OCI-LY1 (cell line): ENCODE results near the gene EIF6.

Experiments
- H2AFZ ChIP-seq: fragments of 200-600 bp; sonication (generic), shearing (Covaris generic); 2 replicates; pipeline ENCODE4 v1.6.0; 2014; ENCODE audit warnings: antibody characterized with exemption, mild to moderate bottlenecking, low read length
- H3F3A ChIP-seq: fragments of 200-600 bp; sonication (generic), shearing (Covaris generic); 2 replicates; pipeline ENCODE4 v1.6.0; 2014; ENCODE audit warnings: mild to moderate bottlenecking, antibody characterized with exemption, low read length, moderate library complexity; ENCODE audit not compliant: insufficient read depth
- H3K27ac ChIP-seq: fragments of 200-600 bp; sonication (generic); 2 replicates; pipeline ENCODE4 v1.5.1; 2014; ENCODE audit warnings: low read length, mixed run types, mild to moderate bottlenecking, low read depth; ENCODE audit not compliant: poor library complexity, severe bottlenecking
- H3K27me3 ChIP-seq: fragments of 200-600 bp; sonication (generic); 2 replicates; pipeline ENCODE4 v1.6.0; 2014; ENCODE audit warnings: antibody characterized with exemption, mild to moderate bottlenecking, low read length, moderate library complexity; ENCODE audit not compliant: insufficient read depth
- H3K36me3 ChIP-seq: fragments of 200-600 bp; sonication (generic); 2 replicates; pipeline ENCODE4 v1.6.1; 2014; ENCODE audit warnings: mild to moderate bottlenecking, antibody characterized with exemption, low read length, moderate library complexity, mixed read lengths; ENCODE audit not compliant: insufficient read depth
- H3K4me1 ChIP-seq: fragments of 200-600 bp; sonication (generic); 2 replicates; pipeline ENCODE4 v1.5.1; 2014; ENCODE audit warnings: mild to moderate bottlenecking, low read length, moderate library complexity; ENCODE audit not compliant: insufficient read depth, severe bottlenecking
- H3K4me2 ChIP-seq: fragments of 200-600 bp; sonication (generic), shearing (Covaris generic); 2 replicates; pipeline ENCODE4 v1.6.1; 2014; ENCODE audit warnings: low read length
- H3K4me3 ChIP-seq: fragments of 200-600 bp; sonication (generic); 2 replicates; pipeline ENCODE4 v1.5.1; 2014; ENCODE audit warnings: low read length, low read depth, mild to moderate bottlenecking, mixed read lengths; ENCODE audit not compliant: poor library complexity, severe bottlenecking
- H3K79me2 ChIP-seq: fragments of 200-600 bp; shearing (Covaris generic); 2 replicates; pipeline ENCODE4 v1.6.1; 2016; ENCODE audit warnings: mixed run types, low read length, mixed read lengths; ENCODE audit not compliant: insufficient read depth
- H3K9ac ChIP-seq: fragments of 200-600 bp; sonication (generic), shearing (Covaris generic); 2 replicates; pipeline ENCODE4 v1.6.1; 2014; ENCODE audit warnings: mild to moderate bottlenecking, low read length, mixed read lengths
- H3K9me2 ChIP-seq: fragments of 200-600 bp; sonication (generic), shearing (Covaris generic); 2 replicates; pipeline ENCODE4 v1.6.1; 2014; ENCODE audit warnings: low read depth, mild to moderate bottlenecking, low read length, mixed read lengths
- H3K9me3 ChIP-seq: fragments of 200-600 bp; shearing (Covaris generic); 2 replicates; pipeline ENCODE4 v1.6.1; 2014; ENCODE audit warnings: low read length, mixed read lengths
- H4K20me1 ChIP-seq: fragments of 200-600 bp; sonication (generic), shearing (Covaris generic); 2 replicates; pipeline ENCODE4 v1.6.0; 2016; ENCODE audit warnings: mild to moderate bottlenecking, low read length; ENCODE audit not compliant: insufficient read depth
- EZH2 ChIP-seq: fragments of 200-600 bp; sonication (generic), shearing (Covaris generic); IDR thresholded peaks from 2 replicates; pipeline ENCODE4 v1.8.0; 2017; ENCODE audit warnings: borderline replicate concordance, mixed run types, mild to moderate bottlenecking, antibody characterized with exemption, low read length, moderate library complexity, mixed read lengths
- TF ChIP-seq, protein P1 (sequence below): fragments of 200-600 bp; sonication (generic), shearing (Covaris generic); IDR thresholded peaks from 2 replicates; pipeline ENCODE4 v1.5.1; 2017; ENCODE audit warnings: mild to moderate bottlenecking, antibody characterized with exemption, low read length, moderate library complexity, mixed read lengths

EIF6 gene

DNA sequence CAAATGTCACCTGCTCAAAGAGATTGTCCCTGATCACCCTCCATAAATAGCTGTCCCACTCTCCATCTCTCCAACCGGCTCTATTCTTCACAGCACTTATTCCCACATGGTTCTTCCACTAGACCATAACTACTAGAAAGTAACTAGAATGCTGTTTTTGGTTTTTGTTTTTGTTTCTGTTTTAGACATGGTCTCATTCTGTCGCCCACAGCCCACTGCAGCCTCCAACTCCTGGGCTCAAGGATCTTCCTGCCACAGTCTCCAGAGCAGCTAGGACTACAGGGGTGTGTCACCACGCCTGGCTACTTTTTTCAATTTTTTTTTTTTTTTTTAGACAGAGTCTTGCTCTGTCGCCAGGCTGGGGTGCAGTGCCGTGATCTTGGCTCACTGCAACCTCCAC lies 45.8 kb downstream of the EIF6 start:
- H3K9me2 ChIP-seq, result no peaks in the 10 kb centered on the region
- H3K79me2 ChIP-seq, result no peaks in the 10 kb centered on the region
- no peak overlapping the region for H3K27ac ChIP-seq
- no peaks in the 10 kb centered on the region for H3K36me3 ChIP-seq
- no peak overlapping the region for H3K9ac ChIP-seq
- TF ChIP-seq, protein P1, sequence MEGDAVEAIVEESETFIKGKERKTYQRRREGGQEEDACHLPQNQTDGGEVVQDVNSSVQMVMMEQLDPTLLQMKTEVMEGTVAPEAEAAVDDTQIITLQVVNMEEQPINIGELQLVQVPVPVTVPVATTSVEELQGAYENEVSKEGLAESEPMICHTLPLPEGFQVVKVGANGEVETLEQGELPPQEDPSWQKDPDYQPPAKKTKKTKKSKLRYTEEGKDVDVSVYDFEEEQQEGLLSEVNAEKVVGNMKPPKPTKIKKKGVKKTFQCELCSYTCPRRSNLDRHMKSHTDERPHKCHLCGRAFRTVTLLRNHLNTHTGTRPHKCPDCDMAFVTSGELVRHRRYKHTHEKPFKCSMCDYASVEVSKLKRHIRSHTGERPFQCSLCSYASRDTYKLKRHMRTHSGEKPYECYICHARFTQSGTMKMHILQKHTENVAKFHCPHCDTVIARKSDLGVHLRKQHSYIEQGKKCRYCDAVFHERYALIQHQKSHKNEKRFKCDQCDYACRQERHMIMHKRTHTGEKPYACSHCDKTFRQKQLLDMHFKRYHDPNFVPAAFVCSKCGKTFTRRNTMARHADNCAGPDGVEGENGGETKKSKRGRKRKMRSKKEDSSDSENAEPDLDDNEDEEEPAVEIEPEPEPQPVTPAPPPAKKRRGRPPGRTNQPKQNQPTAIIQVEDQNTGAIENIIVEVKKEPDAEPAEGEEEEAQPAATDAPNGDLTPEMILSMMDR, result no peak
- TF ChIP-seq EZH2, result no peak
- H3K4me3 ChIP-seq, result no peak overlapping the region
- no peaks in the 10 kb centered on the region for H3K9me3 ChIP-seq
- H3F3A ChIP-seq, result no peaks in the 10 kb centered on the region
- no peak overlapping the region for H3K4me2 ChIP-seq
- H4K20me1 ChIP-seq, result no peaks in the 10 kb centered on the region
- no peaks in the 10 kb centered on the region for H3K4me1 ChIP-seq
- no peak overlapping the region for H2AFZ ChIP-seq
- H3K27me3 ChIP-seq, result 0 out of 2 replicates have a peak, but pooled peaks cover 3% of the 10 kb centered on the region

DNA sequence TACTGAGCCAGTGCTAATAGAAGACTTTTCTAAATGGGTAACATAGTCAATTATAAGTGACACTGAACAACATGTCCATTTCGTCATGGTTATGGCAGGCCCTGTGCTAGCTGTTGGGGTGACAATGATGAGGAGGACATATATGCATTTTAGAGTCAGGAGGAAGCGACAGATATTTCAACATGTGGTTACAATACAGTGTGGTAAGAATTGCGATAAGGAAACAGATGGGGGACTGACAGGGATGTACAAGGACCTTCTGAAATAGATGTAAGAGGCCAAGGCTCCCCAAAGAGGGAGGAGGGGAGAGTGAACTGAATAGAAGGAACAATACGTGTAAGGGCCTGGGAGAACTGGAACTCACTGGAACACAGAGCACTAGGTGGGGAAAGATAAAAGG lies 46.4 kb downstream of the EIF6 start:
- Histone ChIP-seq H3K9ac (no peak overlapping the region), H3K27me3 (0 out of 2 replicates have a peak, but pooled peaks cover 3% of the 10 kb centered on the region), H3K9me2 (no peaks in the 10 kb centered on the region), H3K4me1 (no peaks in the 10 kb centered on the region), H3K27ac (no peak overlapping the region), H3K79me2 (no peaks in the 10 kb centered on the region), H3K36me3 (no peaks in the 10 kb centered on the region), H3K9me3 (no peaks in the 10 kb centered on the region), H3K4me2 (no peak overlapping the region), H2AFZ (no peak overlapping the region), H3K4me3 (no peak overlapping the region), H4K20me1 (no peaks in the 10 kb centered on the region), H3F3A (no peaks in the 10 kb centered on the region)
- no peak for TF ChIP-seq EZH2
- TF ChIP-seq, protein P1, result no peak

DNA sequence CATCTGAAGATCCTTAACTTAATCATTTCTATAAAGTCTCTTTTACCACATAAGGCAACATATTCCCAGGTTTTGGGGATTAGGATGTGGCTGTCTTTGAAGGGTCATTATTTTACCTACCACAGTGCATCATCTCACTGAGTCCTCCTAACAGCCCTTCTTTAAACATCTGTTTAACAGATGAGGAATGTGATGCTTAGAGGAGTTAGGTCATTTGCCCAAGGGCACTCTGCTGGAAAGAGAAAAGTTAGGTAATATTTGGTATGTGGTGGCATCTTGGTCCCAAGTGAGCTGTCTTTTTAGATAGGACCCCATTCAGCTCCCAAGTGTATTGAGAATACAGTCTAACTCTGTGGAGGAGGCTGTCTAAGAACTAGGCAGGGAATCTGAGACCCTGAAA lies 47.1 kb downstream of the EIF6 start:
- no peak overlapping the region for H3K4me3 ChIP-seq
- no peaks in the 10 kb centered on the region for H3K9me3 ChIP-seq
- no peak for TF ChIP-seq EZH2
- TF ChIP-seq, protein P1, result no peak
- H3K9ac ChIP-seq, result no peak overlapping the region
- H3K4me2 ChIP-seq, result no peak overlapping the region
- H3K79me2 ChIP-seq, result no peaks in the 10 kb centered on the region
- no peak overlapping the region for H2AFZ ChIP-seq
- no peaks in the 10 kb centered on the region for H4K20me1 ChIP-seq
- H3K9me2 ChIP-seq, result no peaks in the 10 kb centered on the region
- no peaks in the 10 kb centered on the region for H3F3A ChIP-seq
- H3K36me3 ChIP-seq, result no peaks in the 10 kb centered on the region
- no peaks in the 10 kb centered on the region for H3K4me1 ChIP-seq
- no peak overlapping the region for H3K27ac ChIP-seq
- H3K27me3 ChIP-seq, result 0 out of 2 replicates have a peak, but pooled peaks cover 3% of the 10 kb centered on the region
